SIG-M5 (cell line): Measurements from ENCODE around the gene TCHP.
"Not testable (repeated sequence)": the region's sequence is repeated elsewhere in the genome, so short reads cannot be mapped to it uniquely, and the experiment has no call there.

Source experiments
- DNase-seq: peaks from one replicate; lab custom pipeline; 2025; lab: John Stamatoyannopoulos, UW

The TCHP gene, protein sequence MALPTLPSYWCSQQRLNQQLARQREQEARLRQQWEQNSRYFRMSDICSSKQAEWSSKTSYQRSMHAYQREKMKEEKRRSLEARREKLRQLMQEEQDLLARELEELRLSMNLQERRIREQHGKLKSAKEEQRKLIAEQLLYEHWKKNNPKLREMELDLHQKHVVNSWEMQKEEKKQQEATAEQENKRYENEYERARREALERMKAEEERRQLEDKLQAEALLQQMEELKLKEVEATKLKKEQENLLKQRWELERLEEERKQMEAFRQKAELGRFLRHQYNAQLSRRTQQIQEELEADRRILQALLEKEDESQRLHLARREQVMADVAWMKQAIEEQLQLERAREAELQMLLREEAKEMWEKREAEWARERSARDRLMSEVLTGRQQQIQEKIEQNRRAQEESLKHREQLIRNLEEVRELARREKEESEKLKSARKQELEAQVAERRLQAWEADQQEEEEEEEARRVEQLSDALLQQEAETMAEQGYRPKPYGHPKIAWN

DNA sequence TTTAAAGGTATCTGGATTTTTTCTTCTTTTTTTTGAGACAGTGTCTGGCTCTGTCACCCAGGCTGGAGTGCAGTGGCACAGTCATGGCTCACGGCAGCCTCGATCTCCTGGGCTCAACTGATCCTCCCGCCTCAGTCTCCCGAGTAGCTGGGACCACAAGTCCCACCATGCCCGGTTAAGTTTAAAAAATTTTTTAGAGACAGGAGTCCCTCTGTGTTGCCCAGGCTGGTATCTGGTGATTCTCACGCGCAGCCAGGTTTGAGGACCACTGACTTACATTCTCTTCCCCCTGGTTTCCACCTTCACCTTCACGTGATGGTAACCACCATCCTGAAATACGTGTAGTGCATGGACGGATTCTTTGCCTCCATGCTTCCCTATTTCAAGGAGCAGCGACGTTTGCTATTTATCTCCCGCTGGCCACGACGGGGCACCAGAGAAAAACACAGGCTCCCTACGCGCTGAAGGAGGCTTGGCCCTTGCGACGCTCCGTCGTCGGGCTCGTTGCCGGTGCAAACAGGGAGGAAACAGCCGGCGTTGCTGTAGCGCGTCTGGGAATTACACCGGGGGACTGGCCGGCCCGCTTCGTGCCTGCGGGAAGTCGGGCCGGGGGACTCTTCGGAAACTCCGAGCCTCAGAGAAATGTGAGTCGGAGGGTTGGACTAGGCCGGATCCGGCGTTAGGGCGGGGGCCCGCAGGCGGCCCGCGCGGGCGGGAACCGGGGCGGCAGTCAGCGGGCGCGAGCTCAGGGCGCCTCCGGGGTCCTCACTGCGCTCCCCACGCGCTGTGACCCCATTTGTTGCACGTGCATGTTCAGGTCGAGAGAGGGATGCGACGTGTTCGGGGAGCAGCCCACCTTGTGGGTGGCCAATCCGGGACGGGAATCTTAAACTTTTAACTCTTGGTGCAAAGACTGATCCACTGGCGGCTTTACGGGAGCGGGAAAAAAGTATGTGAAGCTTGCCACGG is at the start of gene TCHP:
TCHP (plus strand) TSS at position 492 of the 969 bp plus-strand sequence. CDS start 2,753 bp downstream, outside the sequence.
- DNase-seq: peak; percentile 67

DNA sequence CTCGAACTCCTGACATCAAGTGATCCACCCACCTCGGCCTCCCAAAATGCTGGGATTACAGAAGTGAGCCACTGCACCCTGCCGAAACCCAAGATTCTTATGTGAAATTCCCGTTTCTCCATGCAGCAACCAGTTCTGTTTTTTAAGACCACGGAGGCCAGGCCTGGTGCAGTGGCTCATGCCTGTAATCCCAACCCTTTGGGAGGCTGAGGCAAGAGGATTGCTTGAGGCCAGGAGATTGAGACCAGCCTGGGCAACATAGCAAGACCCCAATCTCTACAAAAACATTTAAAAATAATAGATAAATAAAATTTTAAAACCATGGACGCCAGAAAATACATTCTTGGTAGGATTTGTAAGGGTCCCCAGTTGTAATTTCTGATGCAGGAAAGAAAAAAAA is 49.6 kb upstream of the TCHP start:
- not testable (repeated sequence) for DNase-seq

DNA sequence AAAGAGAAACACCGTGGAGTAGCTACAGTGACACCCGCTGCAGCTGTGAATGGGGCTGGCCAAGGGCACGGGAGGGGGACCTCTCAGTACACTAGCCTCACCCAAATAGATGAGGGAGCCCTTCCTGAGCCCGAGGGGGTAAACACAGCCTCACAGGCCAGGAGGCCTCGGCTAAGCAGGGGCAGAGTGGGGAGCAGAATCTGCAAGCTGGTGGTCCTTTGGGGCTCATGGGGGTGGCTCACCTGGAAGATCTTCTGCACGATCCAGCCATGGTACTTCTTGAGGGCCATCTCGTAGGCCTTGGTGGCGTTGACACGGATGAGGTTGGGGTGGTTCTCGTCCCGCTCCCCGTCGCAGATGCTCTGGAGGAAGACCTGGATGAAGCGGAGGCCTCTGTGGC is 44.7 kb upstream of the TCHP start:
- DNase-seq: no peak

DNA sequence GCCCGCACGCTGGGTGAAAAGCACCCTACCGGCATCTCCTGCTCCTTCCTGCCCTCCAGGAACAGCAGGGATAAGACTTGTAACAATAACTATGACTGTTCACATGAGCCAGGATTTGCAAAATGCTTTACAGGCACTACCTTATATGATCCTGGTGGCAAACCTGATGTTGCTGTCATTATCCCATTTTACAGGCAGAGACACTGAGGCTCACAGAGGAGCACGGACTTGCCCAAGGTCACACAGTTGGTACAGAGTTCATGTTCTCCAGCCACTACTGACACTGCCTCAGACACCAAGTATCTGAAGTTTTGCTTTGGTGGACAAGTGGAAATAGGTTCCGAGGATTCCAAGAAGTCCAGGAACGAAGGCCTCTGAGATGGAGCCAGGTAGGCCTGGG is 42.4 kb upstream of the TCHP start:
- DNase-seq: no peak

DNA sequence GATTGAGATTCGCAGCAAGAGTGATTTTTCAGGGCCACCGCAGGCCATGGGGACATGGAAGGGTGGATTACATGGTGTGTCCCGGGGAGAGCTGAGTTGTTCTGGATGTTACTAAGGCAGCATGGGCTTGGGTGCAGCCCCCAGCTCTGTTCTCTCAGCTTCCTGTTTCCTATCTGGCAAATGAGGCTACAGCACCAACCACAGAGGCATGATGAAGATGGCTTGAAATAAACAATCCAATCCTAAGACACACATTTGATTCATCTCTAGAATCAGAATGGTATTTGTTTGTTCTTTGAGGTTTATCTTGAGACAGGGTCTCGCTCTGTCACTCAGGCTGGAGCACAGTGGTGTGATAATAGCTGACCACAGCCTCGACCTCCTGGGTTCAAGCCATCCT is 41.3 kb upstream of the TCHP start:
- DNase-seq: no peak

DNA sequence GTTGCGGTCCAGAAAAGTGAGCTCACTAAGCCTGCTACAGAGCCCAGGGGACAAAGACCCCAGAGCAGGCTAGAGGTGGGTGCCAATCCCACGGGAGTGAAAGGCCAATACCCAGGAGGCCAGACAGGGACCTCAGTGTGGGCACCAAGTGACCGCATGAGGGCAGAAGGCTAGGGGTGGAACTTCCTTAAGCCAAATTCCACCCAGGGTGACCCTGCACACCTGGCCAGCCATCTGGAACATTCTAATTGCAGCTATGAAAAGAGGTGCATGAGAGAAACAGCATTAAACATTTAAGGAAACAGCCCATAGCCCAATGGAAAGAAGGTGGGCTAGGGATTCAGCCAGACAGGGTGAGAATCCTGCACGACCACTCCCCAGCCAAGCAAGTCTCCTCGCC is 39.1 kb upstream of the TCHP start:
- no peak for DNase-seq

DNA sequence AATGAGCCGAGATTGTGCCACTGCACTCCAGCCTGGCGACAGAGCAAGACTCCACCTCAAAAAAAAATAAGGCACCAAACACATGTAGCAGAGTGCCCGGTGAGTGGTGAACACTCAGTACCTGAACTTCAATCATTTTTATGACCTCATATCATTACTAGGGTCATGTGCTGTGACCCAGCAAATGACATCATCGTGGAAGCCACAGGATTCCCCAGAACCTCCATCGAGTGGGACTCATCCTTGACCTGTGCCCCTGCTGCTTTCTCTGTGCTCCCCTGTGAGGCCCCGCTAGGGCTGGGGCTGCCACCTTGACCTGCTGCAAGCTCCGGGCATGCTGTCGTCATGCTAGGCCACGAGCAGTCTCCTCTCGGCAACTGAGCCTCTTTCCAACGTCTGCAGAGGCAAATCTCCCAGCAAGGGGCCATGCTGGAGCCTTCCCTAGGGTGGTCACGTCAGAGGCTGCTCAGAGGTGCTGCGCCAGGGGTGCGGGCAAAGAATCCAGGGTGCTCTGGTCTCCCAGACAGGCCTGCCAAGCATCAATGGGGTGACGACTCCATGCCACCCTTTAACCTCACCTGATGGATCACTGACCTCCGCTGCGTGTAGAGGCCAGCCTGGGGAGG is 38.3 kb upstream of the TCHP start:
- no peak for DNase-seq

DNA sequence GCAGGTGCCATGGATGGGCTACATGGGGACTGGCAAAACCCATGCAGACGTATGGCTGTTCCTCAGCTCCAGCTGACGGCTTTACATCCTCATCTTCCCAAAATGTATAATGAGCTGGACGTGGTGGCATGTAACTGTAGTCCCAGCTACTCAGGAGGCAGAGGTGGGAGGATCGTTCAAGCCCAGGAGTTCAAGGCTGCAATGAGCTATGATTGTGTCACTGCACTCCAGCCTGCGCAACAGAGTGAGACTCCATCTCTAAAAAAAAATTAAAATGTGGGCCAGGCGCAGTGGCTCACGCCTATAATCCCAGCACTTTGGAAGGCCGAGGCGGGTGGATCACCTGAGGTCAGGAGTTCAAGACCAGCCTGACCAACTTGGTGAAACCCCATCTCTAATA is 37.6 kb upstream of the TCHP start:
- not testable (repeated sequence) for DNase-seq

DNA sequence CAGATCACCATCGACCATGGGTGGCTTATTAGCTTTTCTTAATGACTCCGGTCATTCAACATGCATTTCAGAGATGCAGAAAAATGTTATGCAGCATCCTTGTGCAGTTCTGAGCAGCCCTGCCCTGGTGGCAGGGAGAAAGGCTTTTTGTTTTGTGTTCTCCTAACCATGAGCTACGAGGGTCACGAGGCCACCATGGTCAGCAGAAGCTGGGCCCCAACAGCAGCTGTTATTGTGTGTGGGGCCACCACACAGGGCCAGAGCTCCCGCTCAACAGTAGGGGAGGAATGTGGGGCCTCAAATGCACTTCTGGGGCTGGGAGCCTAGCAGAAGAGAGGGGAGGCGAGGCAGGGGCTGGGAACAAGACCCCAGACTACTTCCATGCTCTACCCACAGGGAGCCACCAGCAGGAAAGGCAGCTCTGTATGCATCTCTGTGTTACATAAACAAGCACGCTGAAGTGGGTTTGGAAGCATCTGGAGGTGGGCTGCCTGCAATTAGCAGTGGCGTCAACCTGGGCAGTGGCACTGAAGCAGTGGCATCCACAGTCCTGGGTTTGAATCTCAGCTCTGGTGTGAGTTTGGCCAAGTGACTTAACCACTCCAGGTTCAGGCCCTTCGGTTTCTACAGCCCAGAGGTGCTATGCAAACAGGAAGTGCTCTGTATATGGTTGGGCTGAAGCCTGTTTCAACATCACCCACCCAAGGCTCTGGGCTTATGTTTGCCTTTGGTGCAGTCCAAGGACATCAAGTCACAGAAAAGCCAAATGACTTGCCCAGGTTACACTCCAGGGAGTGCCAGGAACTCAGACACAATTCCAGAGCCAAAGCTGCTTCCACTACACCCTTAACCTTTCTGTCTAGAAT is 36.0 kb upstream of the TCHP start:
- no peak for DNase-seq

DNA sequence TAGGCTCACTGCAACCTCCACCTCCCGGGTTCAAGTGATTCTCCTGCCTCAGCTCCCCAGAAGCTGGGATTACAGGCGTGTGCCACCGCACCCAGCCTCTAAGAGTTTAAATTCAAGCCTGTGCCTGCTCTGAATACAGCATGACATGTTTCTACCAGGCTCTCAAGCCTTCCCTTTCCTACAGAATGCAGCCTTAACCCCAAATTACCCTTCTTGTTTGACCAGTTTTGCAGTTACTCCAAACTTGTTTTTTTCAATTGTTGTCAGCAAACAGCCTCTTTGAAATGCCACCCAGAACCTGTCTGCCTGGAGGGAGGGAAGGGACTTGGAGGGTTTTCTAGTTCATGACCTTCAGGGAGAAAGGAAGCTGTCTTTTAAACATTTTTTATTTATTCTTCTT is 35.2 kb upstream of the TCHP start:
- DNase-seq: no peak

DNA sequence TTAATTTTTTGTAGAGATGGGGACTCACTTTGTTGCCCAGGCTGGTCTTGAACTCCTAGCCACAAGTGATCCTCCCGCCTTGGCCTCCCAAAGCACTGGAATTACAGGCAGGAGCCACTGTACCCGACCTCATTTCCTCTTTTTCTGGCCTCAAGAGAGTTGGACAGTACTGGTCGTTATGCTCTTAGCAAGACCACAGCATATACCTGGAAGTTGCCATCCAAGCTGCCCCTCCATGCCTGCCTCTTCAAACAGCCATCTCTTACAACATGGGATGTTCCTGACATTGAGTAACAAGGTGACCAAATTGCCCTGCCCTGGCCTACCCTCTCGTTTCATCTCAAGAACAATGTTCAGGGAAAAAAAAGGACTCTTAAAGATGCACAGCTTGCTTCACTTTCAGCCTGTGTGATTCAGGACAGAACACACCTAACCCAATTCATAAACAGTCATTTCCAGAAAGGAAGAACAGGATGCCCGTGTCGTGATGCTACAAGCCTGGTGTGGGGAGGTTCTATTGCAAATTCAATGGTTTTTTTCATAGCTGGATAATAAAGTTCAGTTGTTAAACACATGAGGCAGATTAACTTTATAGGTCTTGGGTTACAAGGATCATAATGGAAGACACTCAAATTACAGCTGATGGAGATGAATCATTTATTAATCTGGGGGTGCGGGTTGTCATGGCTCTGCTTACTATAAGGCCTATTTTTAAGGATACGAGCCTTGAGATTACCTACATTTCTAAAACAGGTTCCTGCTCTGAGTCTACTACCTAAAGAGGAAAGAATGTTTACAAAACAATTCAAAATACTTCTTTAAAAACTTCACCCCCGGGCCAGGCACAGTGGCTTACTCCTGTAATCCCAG is 31.7 kb upstream of the TCHP start:
- no peak for DNase-seq

DNA sequence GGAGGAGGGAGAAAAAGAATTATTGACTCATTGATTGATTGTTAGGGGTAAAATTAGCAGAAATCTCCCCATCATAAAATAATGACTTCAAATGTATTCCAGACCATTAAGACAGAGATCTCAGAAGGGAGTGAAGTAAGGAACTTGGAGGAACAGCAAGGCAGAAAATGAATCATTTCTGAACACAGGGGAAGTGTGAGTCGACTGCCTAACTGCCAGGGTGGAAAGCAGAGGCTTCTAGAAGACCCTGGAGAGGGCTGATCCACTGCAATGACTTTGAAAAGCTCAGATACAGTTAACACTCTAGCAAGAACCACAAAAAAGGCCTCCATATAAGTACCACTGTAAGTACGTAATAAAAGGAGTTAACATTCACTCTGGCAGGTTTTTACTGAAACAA is 29.4 kb upstream of the TCHP start:
- no peak for DNase-seq

DNA sequence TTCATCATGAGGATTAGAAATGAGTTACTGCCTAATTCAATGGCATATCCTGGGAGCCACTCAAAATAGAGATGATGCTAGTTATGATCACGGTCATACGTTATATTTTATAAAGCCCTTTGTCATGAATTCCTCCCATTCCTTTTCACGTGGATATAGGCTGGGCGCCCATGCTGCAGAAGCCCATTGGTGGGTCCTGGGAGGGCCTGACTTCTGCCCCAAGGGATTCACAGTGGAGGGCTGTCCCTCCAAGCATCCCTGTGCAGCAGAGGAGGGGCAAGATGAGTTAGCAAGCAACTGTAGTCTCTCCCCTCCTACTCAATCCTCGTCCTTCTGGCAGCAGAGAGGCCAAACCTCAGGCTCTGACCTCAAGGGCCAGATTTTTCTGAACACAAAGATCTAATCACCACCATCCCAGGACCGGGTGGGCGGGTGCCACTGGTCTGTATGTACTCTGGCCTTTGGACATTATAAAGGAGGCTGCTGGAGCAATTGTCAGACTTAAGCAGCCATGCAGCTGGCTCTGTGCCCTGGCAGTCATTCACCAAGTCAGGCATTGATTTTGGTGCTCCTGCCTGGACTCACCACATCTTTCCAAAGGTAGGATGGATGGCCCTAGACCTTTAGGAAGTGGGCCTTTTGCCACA is 28.3 kb upstream of the TCHP start:
- no peak for DNase-seq

DNA sequence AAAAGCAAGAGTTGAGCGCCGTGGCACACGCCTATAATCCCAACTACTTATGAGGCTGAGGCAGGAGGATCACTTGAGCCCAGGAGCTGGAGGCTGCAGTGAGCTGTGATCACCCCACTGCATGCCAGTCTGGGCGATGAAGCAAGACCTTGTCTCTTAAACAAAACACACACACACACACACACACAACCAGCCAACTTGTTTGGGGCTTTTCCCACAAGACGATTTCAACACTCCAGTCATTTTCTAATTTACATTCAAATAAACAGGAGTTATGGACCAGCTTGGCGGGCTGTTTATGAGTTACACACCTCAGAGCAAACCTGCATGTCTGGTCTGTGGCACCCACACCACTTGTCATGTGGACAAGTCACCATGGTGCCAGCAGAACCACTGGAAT is 26.4 kb upstream of the TCHP start:
- DNase-seq: no peak

DNA sequence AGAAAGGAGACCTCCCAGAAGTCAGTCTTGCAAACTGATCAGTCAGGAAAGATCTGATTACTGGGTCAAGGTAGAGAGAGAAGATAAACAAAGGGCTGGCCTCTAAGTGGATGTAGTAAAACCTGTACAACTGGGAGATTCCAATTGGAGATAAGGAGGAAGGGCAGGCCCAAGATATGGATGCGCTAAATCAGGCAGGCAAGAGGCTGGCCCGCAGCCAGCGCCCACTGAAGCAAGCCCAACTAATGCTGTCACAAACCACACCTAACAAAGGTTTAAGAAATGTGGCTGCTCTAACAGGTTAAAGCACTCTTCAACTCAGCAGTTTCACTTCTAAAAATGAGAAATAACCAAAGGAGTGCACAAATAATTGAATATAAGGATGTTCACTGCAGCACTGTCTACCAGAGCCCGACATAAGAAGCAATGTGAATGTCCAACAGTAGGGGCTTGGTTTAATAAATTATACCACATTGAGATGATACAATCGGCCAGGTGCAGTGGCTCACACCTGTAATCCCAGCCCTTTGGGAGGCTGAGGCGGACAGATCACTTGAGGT is 24.4 kb upstream of the TCHP start:
- no peak for DNase-seq

DNA sequence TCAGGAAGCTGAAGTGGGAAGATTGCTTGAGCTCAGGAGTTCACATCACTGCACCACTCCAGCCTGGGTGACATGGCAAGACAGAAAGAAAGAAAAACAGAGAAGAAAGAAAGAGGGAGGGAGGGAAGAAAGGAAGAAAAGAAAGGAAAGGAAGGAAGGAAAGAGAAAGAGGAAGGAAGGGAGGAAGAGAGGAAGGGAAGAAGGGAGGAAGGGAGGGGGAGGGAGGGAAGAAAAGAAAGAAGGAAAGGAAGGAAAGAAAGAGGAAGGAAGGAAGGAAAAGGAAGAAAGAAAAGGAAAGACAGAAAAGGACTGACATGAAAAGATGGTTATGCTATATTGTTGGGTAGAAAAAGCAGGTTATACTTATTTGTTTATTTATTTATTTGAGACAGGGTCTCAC is 23.7 kb upstream of the TCHP start:
- DNase-seq: no peak

DNA sequence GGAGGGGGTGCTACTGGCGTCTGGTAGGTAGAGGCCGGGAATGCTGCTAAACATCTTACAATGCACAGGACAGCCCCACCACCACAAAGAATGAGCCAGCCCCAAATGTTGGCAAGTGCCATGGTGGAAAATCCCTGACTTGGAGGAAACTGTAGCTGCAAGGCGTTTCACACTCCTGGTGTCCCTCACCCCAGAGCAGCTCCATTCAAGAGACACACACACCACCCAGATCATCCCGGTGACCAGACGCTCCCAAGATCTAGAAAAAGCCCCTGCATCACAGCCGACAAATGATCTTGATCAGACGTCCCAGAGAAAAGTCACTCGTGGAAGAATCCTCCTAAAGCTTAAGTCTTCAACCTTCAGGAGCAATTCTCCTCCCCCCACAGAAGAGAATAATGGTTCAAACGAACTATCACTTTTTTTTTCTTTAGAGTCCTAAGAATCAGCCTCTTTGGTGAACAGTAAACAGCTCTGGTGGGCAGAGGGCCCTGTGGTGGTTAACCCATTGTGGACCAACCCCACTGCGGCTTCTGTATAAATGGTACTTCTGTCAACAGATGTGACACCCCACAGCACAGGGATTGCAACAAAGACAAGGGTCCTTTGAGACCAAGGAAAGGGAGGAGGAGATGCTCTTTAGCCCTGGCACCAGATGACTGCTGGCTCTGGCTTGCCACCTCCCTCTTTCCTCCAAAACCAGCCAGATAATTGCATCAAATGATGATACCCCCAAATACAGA is 22.4 kb upstream of the TCHP start:
- DNase-seq: no peak

DNA sequence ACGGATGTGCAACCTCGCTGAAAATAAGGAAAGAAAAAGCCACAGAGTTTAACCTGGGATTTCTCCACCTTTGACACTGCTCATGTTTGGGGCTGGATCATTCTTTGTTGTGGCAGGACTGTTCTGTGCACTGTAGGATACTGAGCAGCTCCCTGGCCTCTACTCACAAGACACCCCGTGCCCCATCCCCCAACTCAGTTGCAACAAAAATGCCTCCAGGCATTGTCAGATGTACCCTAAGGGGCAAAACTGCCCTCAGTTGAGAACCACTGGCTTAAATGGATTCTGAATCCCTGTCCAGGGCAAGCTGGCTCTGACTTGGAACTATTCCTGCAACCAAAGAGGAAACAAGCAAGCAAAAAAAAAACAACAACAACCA is 21.8 kb upstream of the TCHP start:
- DNase-seq: no peak

DNA sequence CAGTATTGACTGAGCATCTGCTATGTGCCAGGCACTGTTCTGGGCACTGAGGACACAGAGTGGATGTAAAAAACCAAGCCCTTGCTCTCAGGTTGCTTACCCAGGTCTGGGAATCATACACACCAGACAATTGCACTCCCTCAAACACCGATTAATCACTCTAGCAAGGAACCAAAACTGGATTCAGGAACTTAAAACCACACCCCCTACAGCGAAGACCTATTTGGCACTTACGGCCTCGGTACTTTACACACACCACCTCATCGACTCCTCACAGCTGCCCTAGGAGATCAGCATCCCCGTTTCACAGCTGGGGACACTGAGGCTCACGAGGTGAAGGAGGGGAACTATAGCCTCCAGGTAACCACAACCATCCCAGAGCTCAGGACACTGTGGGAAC is 21.3 kb upstream of the TCHP start:
- no peak for DNase-seq
